ENCODE measurements around the gene CSTPP1.
"Not testable (repeated sequence)": the region's sequence is repeated elsewhere in the genome, so short reads cannot be mapped to it uniquely, and the experiment has no call there.

The CSTPP1 gene

DNA sequence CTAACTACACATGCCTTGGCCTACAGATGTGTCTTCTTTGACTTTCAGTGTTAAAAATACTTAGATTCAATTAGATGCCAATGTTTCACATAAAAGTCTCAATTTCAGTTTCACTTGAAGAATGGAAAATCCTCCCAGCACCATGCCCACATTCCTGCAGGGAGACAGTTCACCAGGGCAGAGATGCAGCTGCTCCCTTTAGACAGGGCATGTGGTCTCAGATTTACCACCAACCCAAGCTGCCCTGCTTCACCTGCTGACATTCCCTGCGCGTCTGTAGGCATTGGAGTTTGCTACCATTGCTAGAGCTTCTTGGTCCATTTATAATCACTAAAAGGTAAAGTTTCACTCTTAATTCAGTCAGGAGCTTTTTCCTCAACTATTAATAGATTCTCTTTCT, 126.2 kb downstream of the CSTPP1 start:
- TF ChIP-seq, protein P1, sequence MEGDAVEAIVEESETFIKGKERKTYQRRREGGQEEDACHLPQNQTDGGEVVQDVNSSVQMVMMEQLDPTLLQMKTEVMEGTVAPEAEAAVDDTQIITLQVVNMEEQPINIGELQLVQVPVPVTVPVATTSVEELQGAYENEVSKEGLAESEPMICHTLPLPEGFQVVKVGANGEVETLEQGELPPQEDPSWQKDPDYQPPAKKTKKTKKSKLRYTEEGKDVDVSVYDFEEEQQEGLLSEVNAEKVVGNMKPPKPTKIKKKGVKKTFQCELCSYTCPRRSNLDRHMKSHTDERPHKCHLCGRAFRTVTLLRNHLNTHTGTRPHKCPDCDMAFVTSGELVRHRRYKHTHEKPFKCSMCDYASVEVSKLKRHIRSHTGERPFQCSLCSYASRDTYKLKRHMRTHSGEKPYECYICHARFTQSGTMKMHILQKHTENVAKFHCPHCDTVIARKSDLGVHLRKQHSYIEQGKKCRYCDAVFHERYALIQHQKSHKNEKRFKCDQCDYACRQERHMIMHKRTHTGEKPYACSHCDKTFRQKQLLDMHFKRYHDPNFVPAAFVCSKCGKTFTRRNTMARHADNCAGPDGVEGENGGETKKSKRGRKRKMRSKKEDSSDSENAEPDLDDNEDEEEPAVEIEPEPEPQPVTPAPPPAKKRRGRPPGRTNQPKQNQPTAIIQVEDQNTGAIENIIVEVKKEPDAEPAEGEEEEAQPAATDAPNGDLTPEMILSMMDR (IDR thresholded peaks at IDR 0.05) = no peak
- no peak for TF ChIP-seq ZFX (IDR thresholded peaks at IDR 0.05; ENCODE audit: borderline replicate concordance)
- H3K27ac ChIP-seq = no peak overlapping the region

DNA sequence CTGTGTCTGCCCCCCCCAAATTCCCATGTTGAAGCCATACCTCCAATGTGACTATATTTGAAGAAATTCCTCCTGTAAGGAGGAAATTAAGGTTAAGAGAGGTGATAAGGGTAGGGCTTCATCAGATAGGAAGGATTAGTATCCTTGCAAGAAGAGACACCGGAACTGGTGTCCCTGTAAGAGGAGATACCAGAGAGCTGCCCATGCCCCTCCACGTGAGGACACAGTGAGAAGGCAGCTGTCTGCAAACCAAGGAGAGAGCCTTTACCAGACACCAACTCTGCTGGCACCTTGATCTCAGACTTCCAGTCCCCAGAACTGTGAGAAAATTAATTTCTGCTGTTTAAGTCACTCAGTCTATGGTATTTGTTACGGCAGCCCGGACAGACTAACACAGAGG, 130.8 kb downstream of the CSTPP1 start:
- TF ChIP-seq ZFX (IDR thresholded peaks at IDR 0.05; ENCODE audit: borderline replicate concordance) = no peak
- TF ChIP-seq, protein P1 (IDR thresholded peaks at IDR 0.05) = no peak
- no peak overlapping the region for H3K27ac ChIP-seq

DNA sequence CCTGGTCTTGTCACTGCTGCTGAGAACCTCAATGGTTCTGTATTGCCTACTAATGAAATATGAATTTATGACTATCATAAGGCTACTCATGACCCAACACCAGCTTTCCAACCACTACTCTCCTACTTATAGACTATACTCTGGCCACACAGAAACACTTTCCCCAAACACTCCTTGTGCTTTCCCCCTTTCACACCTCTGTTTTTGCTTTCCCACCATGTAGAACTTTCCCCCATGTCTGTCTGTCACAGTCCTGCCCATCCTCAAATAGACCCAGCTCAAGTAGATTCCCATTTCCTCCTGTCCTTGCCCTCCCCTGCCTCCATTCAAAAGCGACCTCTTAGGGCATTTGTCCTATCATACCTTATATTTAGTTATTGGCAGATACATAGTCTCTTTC, 134.2 kb downstream of the CSTPP1 start:
- H3K27ac ChIP-seq = no peak overlapping the region
- no peak for TF ChIP-seq ZFX (IDR thresholded peaks at IDR 0.05; ENCODE audit: borderline replicate concordance)
- TF ChIP-seq, protein P1 (IDR thresholded peaks at IDR 0.05) = no peak

DNA sequence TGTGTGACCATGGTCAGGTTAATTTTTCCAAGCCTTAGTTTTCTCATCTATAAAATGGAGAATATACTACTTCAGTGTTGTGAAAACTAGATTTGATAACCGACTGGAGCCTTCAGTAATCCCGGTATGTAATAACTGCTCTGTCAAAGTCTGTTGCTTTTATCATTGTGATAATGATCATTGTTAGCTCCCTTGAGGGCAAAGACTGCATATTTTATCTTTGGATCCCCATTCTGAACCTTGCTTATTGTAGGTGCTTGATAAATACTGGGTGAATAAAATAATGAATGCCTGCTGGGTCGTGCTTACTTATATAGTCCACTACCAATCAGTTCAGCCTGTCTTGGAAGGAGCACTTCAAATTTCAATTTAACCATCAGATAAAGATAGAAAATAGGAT, 134.8 kb downstream of the CSTPP1 start:
- H3K27ac ChIP-seq = no peak overlapping the region
- TF ChIP-seq, protein P1 (IDR thresholded peaks at IDR 0.05) = no peak
- no peak for TF ChIP-seq ZFX (IDR thresholded peaks at IDR 0.05; ENCODE audit: borderline replicate concordance)

DNA sequence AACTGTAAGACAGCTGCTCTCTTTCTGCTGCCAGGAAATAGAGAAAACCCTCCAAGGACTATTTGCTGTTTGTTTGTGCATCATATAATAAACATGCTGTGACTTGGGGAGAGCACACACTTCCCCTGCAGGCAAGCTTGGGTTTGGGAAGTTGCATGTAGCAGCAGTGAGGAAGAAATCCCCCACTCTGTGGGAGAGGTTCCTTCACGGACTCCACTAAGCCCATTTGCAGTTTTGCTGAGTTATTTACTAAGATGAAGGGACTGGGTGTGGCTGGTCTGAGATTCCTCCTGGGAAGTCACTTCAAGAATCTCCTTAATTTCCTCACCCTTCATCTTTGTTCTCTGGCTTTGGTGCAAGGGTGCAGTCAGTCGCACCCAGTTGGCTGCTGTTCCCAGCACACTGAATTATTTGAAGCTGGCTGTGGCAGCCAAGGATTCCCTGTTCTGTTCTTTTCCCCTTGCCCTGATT, 135.3 kb downstream of the CSTPP1 start:
- H3K27ac ChIP-seq = no peak overlapping the region
- no peak for TF ChIP-seq ZFX (IDR thresholded peaks at IDR 0.05; ENCODE audit: borderline replicate concordance)
- TF ChIP-seq, protein P1 (IDR thresholded peaks at IDR 0.05) = no peak

DNA sequence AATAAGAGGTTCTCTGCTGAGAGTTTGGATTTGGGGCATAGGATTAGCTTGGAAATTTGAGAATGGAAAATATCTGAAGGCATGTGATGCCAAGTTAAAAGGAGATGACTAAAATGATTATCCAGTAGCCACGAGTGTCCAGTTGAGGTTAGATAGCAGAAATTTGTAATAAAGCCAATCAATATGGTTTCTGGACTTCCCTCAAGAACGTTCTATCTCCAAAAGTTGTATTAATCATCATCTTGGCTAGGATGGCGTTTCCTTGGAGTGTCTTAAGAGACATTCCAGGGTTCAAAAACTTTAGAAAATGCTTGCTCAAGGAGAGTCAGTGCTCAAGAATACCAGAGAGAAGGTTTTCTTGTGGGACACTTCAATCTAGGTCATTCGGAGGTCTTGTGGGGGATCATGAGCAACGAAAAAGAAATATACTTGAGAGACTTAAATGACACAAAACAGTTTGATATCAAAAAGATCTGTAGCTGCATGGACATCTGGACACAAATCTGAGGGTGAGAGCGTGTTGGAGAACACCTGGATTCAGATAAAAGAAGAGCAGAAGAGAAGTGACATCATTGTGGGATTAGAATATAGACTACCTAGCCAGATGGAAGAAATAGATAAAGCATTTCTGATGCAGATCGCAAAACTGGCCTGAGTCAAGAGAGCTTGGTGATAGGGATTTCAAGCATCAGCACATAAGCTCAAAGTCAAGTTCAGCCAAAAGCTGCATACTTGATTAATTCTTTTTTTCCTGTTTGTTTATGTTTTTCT, 142.4 kb downstream of the CSTPP1 start:
- TF ChIP-seq, protein P1 (IDR thresholded peaks at IDR 0.05) = no peak
- TF ChIP-seq ZFX (IDR thresholded peaks at IDR 0.05; ENCODE audit: borderline replicate concordance) = no peak
- H3K27ac ChIP-seq = no peak overlapping the region

DNA sequence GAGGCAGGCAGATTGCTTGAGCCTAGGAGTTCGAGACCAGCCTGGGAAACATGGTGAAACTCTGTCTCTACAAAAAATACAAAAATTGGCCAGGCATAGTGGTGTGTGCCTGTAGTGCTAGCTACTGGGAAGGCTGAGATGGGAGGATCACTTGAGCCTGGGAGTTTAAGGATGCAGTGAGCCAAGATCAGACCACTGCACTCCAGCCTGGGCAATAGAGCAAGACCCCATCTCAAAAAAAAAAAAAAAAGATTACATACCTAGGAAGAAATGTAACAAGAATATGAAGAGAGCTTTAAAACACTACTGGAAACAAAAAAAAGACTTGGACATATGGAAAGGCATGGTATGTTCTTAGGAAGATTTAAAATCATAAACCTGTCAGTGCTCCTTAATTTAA, 144.2 kb downstream of the CSTPP1 start:
- not testable (repeated sequence) for H3K27ac ChIP-seq

DNA sequence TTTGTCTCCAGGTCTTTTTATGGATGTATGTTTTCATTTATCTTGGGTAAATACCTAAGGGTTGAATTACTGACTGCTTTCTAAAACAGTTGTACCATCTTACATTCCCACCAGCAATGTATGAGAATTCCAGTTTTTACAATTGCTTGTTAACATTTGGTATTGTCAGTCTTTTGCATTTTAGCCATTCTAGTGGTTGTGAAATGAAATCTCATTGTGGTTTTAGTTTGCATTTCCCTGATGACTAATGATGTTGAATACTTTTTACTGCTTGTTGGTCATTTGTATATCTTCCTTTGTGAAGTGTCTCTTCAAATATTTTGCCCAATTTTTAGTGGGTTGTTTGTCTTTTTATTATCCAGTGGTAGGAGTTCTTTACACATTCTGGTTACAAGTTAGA, 147.4 kb downstream of the CSTPP1 start:
- TF ChIP-seq, protein P1 (IDR thresholded peaks at IDR 0.05) = no peak
- no peak for TF ChIP-seq ZFX (IDR thresholded peaks at IDR 0.05; ENCODE audit: borderline replicate concordance)
- no peak overlapping the region for H3K27ac ChIP-seq

Data from 22Rv1 (cell line).